ENCODE data around the gene SHC2. TPM values are rescaled to one million over a fixed set of nuclear protein-coding genes. Genes with fewer than 3 reads are reported as not detected.

The SHC2 gene
- total and polyA plus RNA-seq, 2 experiments from 2014 or later = 2.2 to 4.6 TPM

- TF ChIP-seq REST (IDR thresholded peaks at IDR 0.05; ENCODE audit: unreplicated experiment) (no peak), JUNB (IDR thresholded peaks at IDR 0.05; ENCODE audit: unreplicated experiment) (no peak)
Observed at GRCh38 chr19:410243-410781, 50.5 kb downstream of the SHC2 start (continued).

GRCh38 chr19:409516-410242 is 51.2 kb downstream of the SHC2 start:
- DNase-seq (ENCODE audit: low spot score) (peak; percentile 57), ATAC-seq (peak; percentile 5)
- H3K9me2 ChIP-seq (ENCODE audit: insufficient read depth) = no peaks in the 10 kb centered on the region
- no peaks in the 10 kb centered on the region for H4K20me1 ChIP-seq (replicated peaks; ENCODE audit: insufficient read depth)
- H3K27me3 ChIP-seq (ENCODE audit: insufficient read depth) = peaks cover 12% of the 10 kb centered on the region
- H3K36me3 ChIP-seq (ENCODE audit: insufficient read depth) = no peaks in the 10 kb centered on the region
- H3K36me3 Mint-ChIP-seq (ENCODE audit: low read depth) = peaks cover 3% of the 10 kb centered on the region; the same call in 1 of the 3 replicates
- H3K9me3 Mint-ChIP-seq = peaks cover 15% of the 10 kb centered on the region; the same call in 2 of the 3 replicates
- H3K4me1 Mint-ChIP-seq = peaks cover 11% of the 10 kb centered on the region
- peaks cover 13% of the 10 kb centered on the region for H3K27me3 Mint-ChIP-seq (ENCODE audit: insufficient read depth, low read depth, poor library complexity)
- peak overlapping the region; percentile 90 for H3K4me2 ChIP-seq
- peaks cover 3% of the 10 kb centered on the region; the same call in 1 of the 2 replicates for H3K4me1 ChIP-seq (ENCODE audit: insufficient read depth)
- H3K4me3 Mint-ChIP-seq = peak overlapping the region; percentile 90
- no peak overlapping the region for H3K27ac Mint-ChIP-seq
- 0 out of 2 replicates have a peak, but pooled peaks cover 3% of the 10 kb centered on the region for H3F3A ChIP-seq (replicated peaks; ENCODE audit: low read depth)
- H3K4me3 ChIP-seq = peak overlapping the region; percentile 76
- no peaks in the 10 kb centered on the region for H3K79me2 ChIP-seq (replicated peaks; ENCODE audit: insufficient read depth)
- H2AFZ ChIP-seq = peak overlapping the region; percentile 91
- TF ChIP-seq ZNF114 (CRISPR knock-in tag; IDR thresholded peaks at IDR 0.05) = no peak
- no peak for TF ChIP-seq EZH2phosphoT487 (IDR thresholded peaks at IDR 0.05; ENCODE audit: unreplicated experiment)
- no peak for TF ChIP-seq ZNF462 (CRISPR knock-in tag; IDR thresholded peaks at IDR 0.05)
- peak; percentile 25 for TF ChIP-seq REST (IDR thresholded peaks at IDR 0.05; ENCODE audit: unreplicated experiment)
- no peak overlapping the region for H3K27ac ChIP-seq (ENCODE audit: low read depth)

All from GM23338 (cell line).